ENCODE measurements around the gene FCHSD1. TPM values are rescaled to one million over a fixed set of nuclear protein-coding genes. Genes with fewer than 3 reads are reported as not detected.
A peak's percentile ranks its signal among the peaks of the same experiment; 100 is the strongest.

The FCHSD1 gene
- total RNA-seq, 3 donors from 2014 or later = 18.1 to 32.1 (median 24.3) TPM

GRCh38 chr5:141630570-141631140 is 20.6 kb downstream of the FCHSD1 start:
- H3K27me3 ChIP-seq = no peaks in the 10 kb centered on the region
- no peaks in the 10 kb centered on the region for H3K9me3 ChIP-seq
- H3K4me3 ChIP-seq = no peak overlapping the region
- no peak overlapping the region for H3K27ac ChIP-seq
- H3K36me3 ChIP-seq = peaks cover 5% of the 10 kb centered on the region
- no peak for TF ChIP-seq CTCF (IDR thresholded peaks at IDR 0.05)
- no peak for TF ChIP-seq POLR2AphosphoS5 (IDR thresholded peaks at IDR 0.05)
- no peak for TF ChIP-seq POLR2A (IDR thresholded peaks at IDR 0.05)
- intact Hi-C loops (cut with DNase I; ENCODE audit: low total_unique reads) = no loop called here
- DNase-seq (ENCODE audit: low spot score in 2 of 2) = no peak
- peaks cover 0 to 15% of the 10 kb centered on the region in 2 donors for H3K4me1 ChIP-seq

DNA sequence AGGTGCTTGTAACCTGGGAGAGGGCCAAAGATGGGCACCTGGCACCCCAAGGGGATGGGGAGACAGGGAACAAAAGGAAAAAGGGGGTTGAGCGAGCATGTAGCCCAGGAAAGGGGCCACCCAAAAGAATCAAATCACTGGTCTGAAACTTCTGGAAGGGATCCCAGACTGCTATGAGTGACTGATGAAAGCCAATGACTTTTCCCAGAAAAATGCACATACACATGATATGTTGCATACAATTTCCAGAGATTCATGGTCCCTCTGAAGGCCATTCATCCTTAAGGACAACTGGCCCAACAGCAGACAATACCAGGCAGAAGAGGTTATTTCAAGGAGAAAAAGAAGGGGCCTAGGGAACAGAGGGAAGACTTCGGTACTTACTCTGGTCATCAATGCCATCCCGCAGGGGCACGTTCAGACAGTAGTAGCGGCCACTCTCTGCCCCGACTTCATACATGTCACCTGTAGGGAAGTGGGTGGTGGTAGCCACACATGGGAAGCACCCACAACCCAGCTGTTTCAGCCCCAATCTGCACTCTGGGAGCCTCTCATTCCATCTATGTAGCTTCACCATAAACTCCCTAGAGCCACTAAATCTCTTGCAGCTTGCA is 22.9 kb downstream of the FCHSD1 start:
- Histone ChIP-seq H3K4me1 (no peaks in the 10 kb centered on the region), H3K9me3 (no peaks in the 10 kb centered on the region), H3K4me3 (no peak overlapping the region), H3K27me3 (no peaks in the 10 kb centered on the region), H3K36me3 (peaks cover 5% of the 10 kb centered on the region), H3K27ac (no peak overlapping the region)
- intact Hi-C loops (cut with DNase I; ENCODE audit: low total_unique reads) = no loop called here
- no peak for DNase-seq (ENCODE audit: low spot score in 2 of 2)
- TF ChIP-seq CTCF (IDR thresholded peaks at IDR 0.05) = no peak
- no peak for TF ChIP-seq POLR2A (IDR thresholded peaks at IDR 0.05)
- TF ChIP-seq POLR2AphosphoS5 (IDR thresholded peaks at IDR 0.05) = no peak

GRCh38 chr5:141623611-141624010 is 27.6 kb downstream of the FCHSD1 start:
- Histone ChIP-seq H3K27me3 (no peaks in the 10 kb centered on the region), H3K27ac (peak overlapping the region in 1 of 2 donors; percentile 9), H3K9me3 (no peaks in the 10 kb centered on the region), H3K36me3 (peaks cover 10% of the 10 kb centered on the region), H3K4me1 (no peaks in the 10 kb centered on the region), H3K4me3 (no peak overlapping the region)
- intact Hi-C loops (cut with DNase I; ENCODE audit: low total_unique reads) = no loop called here
- no peak for DNase-seq (ENCODE audit: low spot score in 2 of 2)
- TF ChIP-seq POLR2AphosphoS5 (IDR thresholded peaks at IDR 0.05) = no peak
- TF ChIP-seq POLR2A (IDR thresholded peaks at IDR 0.05) = no peak
- no peak for TF ChIP-seq CTCF (IDR thresholded peaks at IDR 0.05)

DNA sequence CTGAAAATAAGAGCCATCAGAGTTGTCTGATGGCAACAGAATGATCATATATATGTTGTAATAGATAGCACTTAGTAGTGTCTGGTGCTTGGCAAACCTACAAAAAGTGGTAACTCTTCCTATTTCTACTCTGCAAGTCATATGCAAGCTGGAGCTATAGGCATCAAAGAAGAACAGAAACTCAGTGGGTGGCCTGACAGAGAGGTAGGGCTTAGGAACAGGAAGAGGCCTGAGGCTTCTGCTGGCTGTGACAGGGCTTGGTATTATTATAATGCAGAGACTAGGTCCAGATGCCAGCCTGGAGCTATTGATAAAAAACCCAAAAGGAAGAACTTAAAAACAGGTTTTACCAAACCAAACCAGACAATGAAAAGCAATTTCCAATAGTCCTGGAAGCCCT is 28.0 kb downstream of the FCHSD1 start:
- H3K4me3 ChIP-seq = no peak overlapping the region
- no peak for TF ChIP-seq POLR2AphosphoS5 (IDR thresholded peaks at IDR 0.05)
- no peak for TF ChIP-seq POLR2A (IDR thresholded peaks at IDR 0.05)
- TF ChIP-seq CTCF (IDR thresholded peaks at IDR 0.05) = no peak
- no peaks in the 10 kb centered on the region for H3K4me1 ChIP-seq
- no peaks in the 10 kb centered on the region for H3K27me3 ChIP-seq
- no peak for DNase-seq (ENCODE audit: low spot score in 2 of 2)
- intact Hi-C loops (cut with DNase I; ENCODE audit: low total_unique reads) = no loop called here
- H3K36me3 ChIP-seq = peaks cover 7% of the 10 kb centered on the region
- no peaks in the 10 kb centered on the region for H3K9me3 ChIP-seq
- H3K27ac ChIP-seq = peak overlapping the region in 1 of 2 donors; percentile 9

DNA sequence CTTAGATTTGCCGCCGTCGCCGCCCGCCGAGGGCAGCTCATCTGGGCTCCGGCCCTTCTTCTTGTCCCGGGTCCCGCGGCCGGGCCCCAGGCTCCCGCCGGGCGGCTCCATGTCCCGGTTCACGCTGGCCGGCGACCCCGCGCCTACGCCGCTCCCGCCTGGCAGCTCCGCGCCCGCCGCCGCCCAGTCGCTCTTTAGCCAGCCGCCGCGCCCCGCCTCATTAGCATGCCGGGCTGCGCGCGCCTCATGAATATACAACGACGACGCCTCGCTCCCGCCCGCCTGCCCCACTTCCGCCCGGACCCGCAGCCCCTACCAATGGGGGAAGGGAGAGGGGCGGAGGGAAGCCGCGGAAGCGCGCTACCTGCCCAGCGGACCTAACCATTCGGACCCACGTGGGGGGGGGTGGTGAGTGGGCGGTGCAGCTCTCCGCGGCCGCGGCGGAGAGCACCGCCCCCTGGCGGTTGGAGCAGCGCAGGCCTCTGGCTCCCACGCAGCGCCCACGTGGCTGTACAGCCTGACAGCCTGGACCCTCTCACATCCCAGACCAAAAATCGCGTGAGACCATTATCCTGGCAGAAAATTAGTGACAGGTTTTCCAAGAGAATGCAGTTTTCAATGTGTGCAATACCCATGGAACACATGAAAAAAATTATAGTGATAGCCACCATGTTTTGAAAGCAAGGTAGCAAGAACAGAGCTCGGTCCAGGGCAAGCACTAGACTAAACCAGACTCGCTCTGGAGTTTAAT is 32.2 kb downstream of the FCHSD1 start, which contains the start of gene DIAPH1:
Gene DIAPH1, minus strand, starts transcription at position 197 of the 751 bp plus-strand sequence. Its CDS starts 86 bp downstream, at position 111.
- H3K4me3 ChIP-seq = peak within 1 kb of the TSS; percentile 93 to 99 (median 98)
- DNase-seq (ENCODE audit: low spot score in 2 of 2) = peak; percentile 97 to 98
- no peaks in the 10 kb centered on the region for H3K9me3 ChIP-seq
- H3K27ac ChIP-seq = peak within 1 kb of the TSS; percentile 98
- intact Hi-C loops (cut with DNase I; ENCODE audit: low total_unique reads) = no loop called here
- TF ChIP-seq CTCF (IDR thresholded peaks at IDR 0.05) = peak; percentile 91 to 97 (median 97)
- TF ChIP-seq POLR2A (IDR thresholded peaks at IDR 0.05) = peak; percentile 34
- TF ChIP-seq POLR2AphosphoS5 (IDR thresholded peaks at IDR 0.05) = peak; percentile 79
- H3K4me1 ChIP-seq = no peaks in the 10 kb centered on the region
- H3K36me3 ChIP-seq = peaks cover 5% of the 10 kb centered on the region
- H3K27me3 ChIP-seq = no peaks in the 10 kb centered on the region
